H1 (cell line): Measurements from ENCODE around the gene ICA1. TPM values are rescaled to one million over a fixed set of nuclear protein-coding genes. Genes with fewer than 3 reads are reported as not detected.

Experiments used
- CTCF ChIA-PET: fragments of 300-600 bp; sonication (Branson Sonifier 250); formaldehyde crosslinking; loops from one replicate; lab custom pipeline; 2021; ENCODE audit not compliant: partially characterized antibody; lab: Charles Lee
- POLR2A ChIA-PET: fragments of 300-600 bp; sonication (Branson Sonifier 250); formaldehyde crosslinking; loops from one replicate; lab custom pipeline; 2021; ENCODE audit warnings: inconsistent platforms; ENCODE audit not compliant: partially characterized antibody; lab: Charles Lee
- DNase-seq, 2 experiments: peaks; one replicate each; pipeline versions ENCODE4 v3.0.0 to v3.0.0-alpha.2; 2010 to 2022; ENCODE audit warnings: low spot score in 2 of 2, low read depth in 1 of 2, mixed read lengths in 1 of 2
- FAIRE-seq: peaks from 2 replicates; lab custom pipeline; 2011; peaks lifted over from hg19 to GRCh38; lab: Jason Lieb, UNC
- H2AFZ ChIP-seq: 2 replicates; pipeline ENCODE4 v1.8.1; 2012; ENCODE audit warnings: low read length, inconsistent platforms
- H2AK5ac ChIP-seq: 2 replicates; pipeline ENCODE4 v1.6.1; 2013; ENCODE audit warnings: low read depth, low read length
- H2BK120ac ChIP-seq: replicated peaks from 2 replicates; pipeline ENCODE3; 2013; ENCODE audit warnings: low read depth, low read length, inconsistent platforms
- H2BK12ac ChIP-seq: 2 replicates; pipeline ENCODE4 v1.6.1; 2013; ENCODE audit warnings: low read depth, low read length
- H2BK15ac ChIP-seq: 2 replicates; pipeline ENCODE4 v1.6.1; 2013; ENCODE audit warnings: low read length
- H2BK20ac ChIP-seq: 2 replicates; pipeline ENCODE4 v1.6.1; 2013; ENCODE audit warnings: low read length
- H2BK5ac ChIP-seq: 2 replicates; pipeline ENCODE4 v1.6.1; 2013; ENCODE audit warnings: low read depth, low read length
- H3K14ac ChIP-seq: 2 replicates; pipeline ENCODE4 v1.6.1; 2013; ENCODE audit warnings: inconsistent platforms; ENCODE audit not compliant: insufficient read length
- H3K18ac ChIP-seq: 2 replicates; pipeline ENCODE4 v1.6.1; 2013; ENCODE audit warnings: low read length; ENCODE audit errors: extremely low read depth
- H3K23ac ChIP-seq: 2 replicates; pipeline ENCODE4 v1.6.1; 2013; ENCODE audit warnings: inconsistent platforms; ENCODE audit not compliant: insufficient read length
- H3K23me2 ChIP-seq: 2 replicates; pipeline ENCODE4 v1.6.1; 2013; ENCODE audit warnings: low read depth, low read length
- H3K27ac ChIP-seq: 2 replicates; pipeline ENCODE4 v1.6.1; 2011; ENCODE audit warnings: low read depth, low read length, inconsistent platforms
- H3K27me3 ChIP-seq, 4 experiments: replicated peaks in 1 of 4; 1 replicate in 1 of 4; 2 replicates in 3 of 4; pipeline versions ENCODE4 v1.6.1 to v1.8.1; 2011 to 2013; ENCODE audit warnings: low read length in 3 of 4, mild to moderate bottlenecking in 3 of 4, inconsistent platforms in 2 of 4, mixed read lengths in 2 of 4, moderate library complexity in 1 of 4; ENCODE audit not compliant: control insufficient read depth in 3 of 4, insufficient read depth in 3 of 4; ENCODE audit errors: extremely low read depth in 1 of 4
- H3K36me3 ChIP-seq, 4 experiments: 2 replicates each; pipeline versions ENCODE4 v1.6.1 to v1.8.1; 2011 to 2013; ENCODE audit warnings: mild to moderate bottlenecking in 4 of 4, low read length in 3 of 4, moderate library complexity in 2 of 4, control low read depth in 1 of 4, inconsistent platforms in 1 of 4; ENCODE audit not compliant: insufficient read depth in 4 of 4, control insufficient read depth in 2 of 4
- H3K4ac ChIP-seq: replicated peaks from 2 replicates; pipeline ENCODE3; 2013; ENCODE audit warnings: low read length, low read depth, mixed read lengths, inconsistent platforms; ENCODE audit not compliant: insufficient read length
- H3K4me1 ChIP-seq, 4 experiments: replicated peaks in 1 of 4; 1 replicate in 1 of 4; 2 replicates in 3 of 4; pipeline versions ENCODE4 v1.6.1 to v1.8.1; 2011 to 2013; ENCODE audit warnings: low read length in 3 of 4, inconsistent platforms in 2 of 4, mixed read lengths in 1 of 4; ENCODE audit not compliant: insufficient read depth in 4 of 4, control insufficient read depth in 3 of 4
- H3K4me2 ChIP-seq, 2 experiments: 2 replicates each; pipeline versions ENCODE4 v1.6.1 to v1.8.1; 2011 to 2013; ENCODE audit warnings: low read depth in 2 of 2, low read length in 2 of 2, control low read depth in 1 of 2, inconsistent platforms in 1 of 2, mild to moderate bottlenecking in 1 of 2; ENCODE audit not compliant: insufficient read depth in 1 of 2
- H3K4me3 ChIP-seq, 4 experiments: fragments of 200-600, 300-600 bp in 1 of 4; sonication (generic), shearing (Covaris generic), sonication (Bioruptor Twin) in 1 of 4; 2 replicates each; pipeline versions ENCODE4 v1.5.1 to v1.8.1; 2011 to 2016; ENCODE audit warnings: low read length in 4 of 4, low read depth in 3 of 4, control low read depth in 2 of 4, inconsistent platforms in 2 of 4, mild to moderate bottlenecking in 2 of 4, mixed read lengths in 1 of 4, moderate library complexity in 1 of 4; ENCODE audit not compliant: insufficient read depth in 2 of 4; ENCODE audit errors: extremely low read depth in 1 of 4
- H3K56ac ChIP-seq: replicated peaks from 2 replicates; pipeline ENCODE3; 2013; ENCODE audit warnings: low read depth, mild to moderate bottlenecking, mixed read lengths, low read length, inconsistent platforms; ENCODE audit not compliant: insufficient read length
- H3K79me1 ChIP-seq: 2 replicates; pipeline ENCODE4 v1.6.1; 2013; ENCODE audit warnings: low read depth, low read length, control low read depth
- H3K79me2 ChIP-seq, 2 experiments: 2 replicates each; pipeline versions ENCODE4 v1.6.1 to v1.8.1; 2012 to 2013; ENCODE audit warnings: low read length in 2 of 2, mild to moderate bottlenecking in 2 of 2, inconsistent platforms in 1 of 2; ENCODE audit not compliant: insufficient read depth in 2 of 2, control insufficient read depth in 1 of 2
- H3K9ac ChIP-seq, 4 experiments: replicated peaks in 1 of 4; 1 replicate in 1 of 4; 2 replicates in 3 of 4; pipeline versions ENCODE4 v1.6.1 to v1.8.1; 2011 to 2013; ENCODE audit warnings: low read depth in 3 of 4, low read length in 3 of 4, control low read depth in 2 of 4, mild to moderate bottlenecking in 2 of 4, moderate library complexity in 2 of 4, inconsistent platforms in 1 of 4; ENCODE audit errors: extremely low read depth in 1 of 4
- H3K9me3 ChIP-seq, 2 experiments: 2 replicates each; pipeline versions ENCODE4 v1.6.1 to v1.8.1; 2012 to 2013; ENCODE audit warnings: mild to moderate bottlenecking in 2 of 2, moderate library complexity in 2 of 2, control low read depth in 1 of 2, inconsistent platforms in 1 of 2, low read depth in 1 of 2, low read length in 1 of 2, mixed read lengths in 1 of 2; ENCODE audit not compliant: insufficient read depth in 2 of 2
- H4K20me1 ChIP-seq, 2 experiments: replicated peaks in 1 of 2; 2 replicates each; pipeline versions ENCODE3 to v1.8.1; 2011 to 2013; ENCODE audit warnings: inconsistent platforms in 2 of 2, low read length in 2 of 2, mild to moderate bottlenecking in 1 of 2; ENCODE audit not compliant: insufficient read depth in 2 of 2, control insufficient read depth in 1 of 2
- H4K5ac ChIP-seq: 2 replicates; pipeline ENCODE4 v1.6.1; 2013; ENCODE audit warnings: low read length, low read depth, mixed read lengths, inconsistent platforms; ENCODE audit not compliant: insufficient read length
- H4K8ac ChIP-seq: 2 replicates; pipeline ENCODE4 v1.8.0; 2013; ENCODE audit warnings: mild to moderate bottlenecking, moderate library complexity, low read length, inconsistent platforms; ENCODE audit not compliant: insufficient read depth; ENCODE audit errors: extremely low read depth
- H4K91ac ChIP-seq: replicated peaks from 2 replicates; pipeline ENCODE3; 2013; ENCODE audit warnings: low read length, mixed read lengths, inconsistent platforms; ENCODE audit not compliant: insufficient read length
- BCL11A ChIP-seq, 2 experiments: IDR thresholded peaks; one replicate each; pipeline ENCODE4 v1.6.1; 2011; ENCODE audit warnings: low read depth in 2 of 2, low read length in 2 of 2, mild to moderate bottlenecking in 2 of 2
- GTF2F1 ChIP-seq: IDR thresholded peaks from 2 replicates; pipeline ENCODE4 v1.6.1; 2012; ENCODE audit warnings: low read depth, low read length, improper control_type of control experiment, borderline replicate concordance
- JUND ChIP-seq: IDR thresholded peaks from 2 replicates; pipeline ENCODE4 v1.6.1; 2011; ENCODE audit warnings: mild to moderate bottlenecking, improper control_type of control experiment, low read length
- KDM4A ChIP-seq: IDR thresholded peaks from one replicate; pipeline ENCODE4 v1.7.1; 2012; ENCODE audit warnings: low read depth, mild to moderate bottlenecking, moderate library complexity, low read length, inconsistent platforms; ENCODE audit not compliant: severe bottlenecking
- MAFK ChIP-seq: IDR thresholded peaks from 2 replicates; pipeline ENCODE4 v1.6.1; 2012; ENCODE audit warnings: low read depth, mild to moderate bottlenecking, improper control_type of control experiment, low read length
- SP1 ChIP-seq: IDR thresholded peaks from 2 replicates; pipeline ENCODE4 v1.6.1; 2011; ENCODE audit warnings: low read depth, low read length
- SUZ12 ChIP-seq: fragments of 200-600 bp; sonication (generic); IDR thresholded peaks from 2 replicates; pipeline ENCODE4 v1.6.1; 2012; ENCODE audit warnings: mild to moderate bottlenecking, inconsistent platforms, low read length, moderate library complexity, mixed read lengths
- WGBS, 2 experiments: shearing (Covaris generic) in 1 of 2; methylation state at CpG; one replicate each; pipeline versions ENCODE4 v1.1.6 to v1.1.7; 2013 to 2015; ENCODE audit warnings: low lambda C conversion rate in 2 of 2, mixed read lengths in 2 of 2, inconsistent platforms in 1 of 2, low coverage in 1 of 2, missing lambda C conversion rate in 1 of 2; ENCODE audit not compliant: insufficient replicate concordance in 2 of 2, insufficient coverage in 1 of 2, insufficient read length in 1 of 2; ENCODE audit errors: extremely low coverage in 1 of 2, missing lambda C conversion rate in 1 of 2; 5-methylcytosine and 5-hydroxymethylcytosine counted together
- polyA plus RNA-seq, 7 experiments: library from polyadenylated mRNA; depleted of rRNA in 3 of 7; stranded (reverse) in 5 of 7; unstranded in 2 of 7; fragments of >200 nt in 5 of 7; fragments of 200-250 nt in 2 of 7; gene quantifications; 1 replicate in 5 of 7; 2 replicates in 1 of 7; 4 replicates in 1 of 7; pipeline versions ENCODE4 v1.2.1 to v1.2.3, GENCODE V29; 2011 to 2013; ENCODE audit warnings: missing spikeins in 2 of 7, mixed read lengths in 2 of 7
- total RNA-seq: library from RNA; stranded (reverse); fragmentation: NEBNext Ultra II Directional; extraction: Animal tissue kit (Norgen Biotek cat#: 25700); gene quantifications from 2 replicates; pipeline ENCODE4 v1.2.1, GENCODE V29; 2021

The ICA1 gene
- total and polyA plus RNA-seq, 2 of the 8 experiments (the other 6 are each of a cell fraction or from before 2014, with no cell fraction given): 14.9 to 37.1 TPM

GRCh38 chr7:8205031-8205387 is 57.0 kb downstream of the ICA1 start:
- no peak overlapping the region for H3K9ac ChIP-seq
- ChIA-PET CTCF (interaction anchor here (0.5 to 1.5 kb wide), 3 partner anchors 14 to 1195 kb away, joined by 3 to 4 read pairs (median 3); no protein-coding TSS in a partner anchor), POLR2A (no interaction called here)
- WGBS, 2 experiments: 76% methylated on average over 2 of the region's 2 CpGs; no CpG with 5 or more reads in 1 of the 2 experiments
- H2BK12ac ChIP-seq: no peak overlapping the region
- H4K8ac ChIP-seq: no peak overlapping the region
- no peak overlapping the region for H2AK5ac ChIP-seq
- no peak overlapping the region for H2BK15ac ChIP-seq
- no peak overlapping the region for H4K5ac ChIP-seq
- no peak overlapping the region for H3K4me2 ChIP-seq
- H2BK20ac ChIP-seq: no peak overlapping the region
- H2BK5ac ChIP-seq: no peak overlapping the region
- no peaks in the 10 kb centered on the region for H3K9me3 ChIP-seq
- H3K27me3 ChIP-seq: no peaks in the 10 kb centered on the region
- no peak overlapping the region for H2BK120ac ChIP-seq
- FAIRE-seq: no peak
- H3K79me2 ChIP-seq: no peaks in the 10 kb centered on the region
- H3K36me3 ChIP-seq: no peaks in the 10 kb centered on the region
- H3K23me2 ChIP-seq: no peaks in the 10 kb centered on the region
- H3K27ac ChIP-seq: no peak overlapping the region
- no peaks in the 10 kb centered on the region for H3K79me1 ChIP-seq
- H4K91ac ChIP-seq: no peak overlapping the region
- no peaks in the 10 kb centered on the region for H4K20me1 ChIP-seq
- no peak overlapping the region for H3K14ac ChIP-seq
- H3K56ac ChIP-seq: no peak overlapping the region
- H2AFZ ChIP-seq: no peak overlapping the region
- H3K23ac ChIP-seq: no peak overlapping the region
- no peak overlapping the region for H3K4ac ChIP-seq
- H3K4me1 ChIP-seq: peaks cover 2 to 16% (median 8%) of the 10 kb centered on the region in 4 experiments; a peak in 5 of 7 replicates
- no peak overlapping the region for H3K4me3 ChIP-seq
- DNase-seq: no peak
- H3K18ac ChIP-seq: no peak overlapping the region
- no peak for TF ChIP-seq GTF2F1
- no peak for TF ChIP-seq JUND
- no peak for TF ChIP-seq SUZ12
- no peak for TF ChIP-seq BCL11A (IDR thresholded peaks at IDR 0.05; ENCODE audit: low read depth in 2 of 2, low read length in 2 of 2)
- TF ChIP-seq SP1: no peak
- TF ChIP-seq MAFK: no peak
- TF ChIP-seq KDM4A: no peak
